Loucy (cell line): ENCODE data around the gene PDZD8.

Source experiments
- CTCF ChIP-seq: fragments of 200-600 bp; sonication (generic); conservative IDR thresholded peaks from 2 replicates; pipeline ENCODE4 v1.5.1; 2014; ENCODE audit warnings: mild to moderate bottlenecking, antibody characterized with exemption, low read length
- EZH2phosphoT487 ChIP-seq: fragments of 200-600 bp; IDR thresholded peaks from 2 replicates; pipeline ENCODE4 v1.6.1; 2018; ENCODE audit warnings: antibody characterized with exemption, mild to moderate bottlenecking, moderate library complexity, borderline replicate concordance

DNA sequence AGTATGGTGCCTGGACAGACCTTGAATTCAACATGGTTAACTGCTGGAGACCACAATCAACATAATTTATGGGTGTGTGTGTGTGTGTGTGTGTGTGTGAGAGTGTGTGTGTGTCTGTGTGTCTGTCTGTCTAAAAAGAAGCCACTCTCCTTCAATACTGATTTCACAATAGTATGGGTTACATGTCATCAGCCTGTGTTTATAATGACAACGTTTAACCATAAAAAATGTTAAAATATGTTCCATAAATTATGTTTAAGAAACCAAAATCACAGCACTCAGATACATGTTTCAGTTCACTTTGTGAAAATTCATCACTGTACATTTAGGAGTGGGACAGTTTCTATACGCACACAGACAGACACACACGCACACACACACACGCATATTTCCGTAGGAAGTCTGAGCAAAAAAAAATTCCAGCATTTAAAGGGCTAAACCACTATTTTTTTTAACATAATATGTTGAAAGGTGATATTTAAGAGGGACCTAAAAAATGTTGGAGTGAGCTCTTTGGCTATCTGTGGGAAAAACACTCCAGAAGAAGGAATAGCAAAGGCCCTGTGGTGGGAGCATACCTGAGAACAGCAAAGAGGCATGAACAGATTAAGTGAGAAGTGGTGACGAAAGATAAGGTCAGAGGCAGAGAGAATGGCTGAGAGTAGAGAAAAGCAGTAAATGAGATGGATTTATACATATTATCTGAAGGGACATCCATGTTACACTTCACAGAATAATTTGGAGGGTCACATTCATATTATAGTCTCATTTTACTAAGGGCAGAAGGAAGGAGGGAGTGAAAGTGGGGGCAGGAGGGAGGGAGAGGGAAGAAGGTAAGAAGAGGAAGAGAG, 10.9 kb downstream of the PDZD8 start:
- TF ChIP-seq CTCF (no peak), EZH2phosphoT487 (no peak)
